OCI-LY1 (cell line): ENCODE results near the gene FAM193B.

ENCODE experiments used
- H2AFZ ChIP-seq: fragments of 200-600 bp; sonication (generic), shearing (Covaris generic); 2 replicates; pipeline ENCODE4 v1.6.0; 2014; ENCODE audit warnings: antibody characterized with exemption, mild to moderate bottlenecking, low read length
- H3F3A ChIP-seq: fragments of 200-600 bp; sonication (generic), shearing (Covaris generic); 2 replicates; pipeline ENCODE4 v1.6.0; 2014; ENCODE audit warnings: mild to moderate bottlenecking, antibody characterized with exemption, low read length, moderate library complexity; ENCODE audit not compliant: insufficient read depth
- H3K27ac ChIP-seq: fragments of 200-600 bp; sonication (generic); 2 replicates; pipeline ENCODE4 v1.5.1; 2014; ENCODE audit warnings: low read length, mixed run types, mild to moderate bottlenecking, low read depth; ENCODE audit not compliant: poor library complexity, severe bottlenecking
- H3K27me3 ChIP-seq: fragments of 200-600 bp; sonication (generic); 2 replicates; pipeline ENCODE4 v1.6.0; 2014; ENCODE audit warnings: antibody characterized with exemption, mild to moderate bottlenecking, low read length, moderate library complexity; ENCODE audit not compliant: insufficient read depth
- H3K36me3 ChIP-seq: fragments of 200-600 bp; sonication (generic); 2 replicates; pipeline ENCODE4 v1.6.1; 2014; ENCODE audit warnings: mild to moderate bottlenecking, antibody characterized with exemption, low read length, moderate library complexity, mixed read lengths; ENCODE audit not compliant: insufficient read depth
- H3K4me1 ChIP-seq: fragments of 200-600 bp; sonication (generic); 2 replicates; pipeline ENCODE4 v1.5.1; 2014; ENCODE audit warnings: mild to moderate bottlenecking, low read length, moderate library complexity; ENCODE audit not compliant: insufficient read depth, severe bottlenecking
- H3K4me2 ChIP-seq: fragments of 200-600 bp; sonication (generic), shearing (Covaris generic); 2 replicates; pipeline ENCODE4 v1.6.1; 2014; ENCODE audit warnings: low read length
- H3K4me3 ChIP-seq: fragments of 200-600 bp; sonication (generic); 2 replicates; pipeline ENCODE4 v1.5.1; 2014; ENCODE audit warnings: low read length, low read depth, mild to moderate bottlenecking, mixed read lengths; ENCODE audit not compliant: poor library complexity, severe bottlenecking
- H3K79me2 ChIP-seq: fragments of 200-600 bp; shearing (Covaris generic); 2 replicates; pipeline ENCODE4 v1.6.1; 2016; ENCODE audit warnings: mixed run types, low read length, mixed read lengths; ENCODE audit not compliant: insufficient read depth
- H3K9ac ChIP-seq: fragments of 200-600 bp; sonication (generic), shearing (Covaris generic); 2 replicates; pipeline ENCODE4 v1.6.1; 2014; ENCODE audit warnings: mild to moderate bottlenecking, low read length, mixed read lengths
- H3K9me2 ChIP-seq: fragments of 200-600 bp; sonication (generic), shearing (Covaris generic); 2 replicates; pipeline ENCODE4 v1.6.1; 2014; ENCODE audit warnings: low read depth, mild to moderate bottlenecking, low read length, mixed read lengths
- H3K9me3 ChIP-seq: fragments of 200-600 bp; shearing (Covaris generic); 2 replicates; pipeline ENCODE4 v1.6.1; 2014; ENCODE audit warnings: low read length, mixed read lengths
- H4K20me1 ChIP-seq: fragments of 200-600 bp; sonication (generic), shearing (Covaris generic); 2 replicates; pipeline ENCODE4 v1.6.0; 2016; ENCODE audit warnings: mild to moderate bottlenecking, low read length; ENCODE audit not compliant: insufficient read depth
- CTCF ChIP-seq: fragments of 200-600 bp; sonication (generic), shearing (Covaris generic); IDR thresholded peaks from 2 replicates; pipeline ENCODE4 v1.5.1; 2017; ENCODE audit warnings: mild to moderate bottlenecking, antibody characterized with exemption, low read length, moderate library complexity, mixed read lengths
- EZH2 ChIP-seq: fragments of 200-600 bp; sonication (generic), shearing (Covaris generic); IDR thresholded peaks from 2 replicates; pipeline ENCODE4 v1.8.0; 2017; ENCODE audit warnings: borderline replicate concordance, mixed run types, mild to moderate bottlenecking, antibody characterized with exemption, low read length, moderate library complexity, mixed read lengths

Gene FAM193B

GRCh38 chr5:177503351-177504085 lies 50.8 kb downstream of the FAM193B start:
- Histone ChIP-seq H3K27ac (peak overlapping the region; percentile 81), H3K79me2 (no peaks in the 10 kb centered on the region), H3K9ac (no peak overlapping the region; the same call in 1 of the 2 replicates), H4K20me1 (no peaks in the 10 kb centered on the region), H3K9me3 (no peaks in the 10 kb centered on the region), H3K9me2 (no peaks in the 10 kb centered on the region), H3K4me2 (0 out of 2 replicates have a peak overlapping the region, but pooled peaks have one; percentile 5), H3K36me3 (peaks cover 51% of the 10 kb centered on the region), H3K4me1 (peaks cover 59% of the 10 kb centered on the region), H2AFZ (no peak overlapping the region), H3F3A (peaks cover 7% of the 10 kb centered on the region; the same call in 1 of the 2 replicates), H3K4me3 (no peak overlapping the region), H3K27me3 (no peaks in the 10 kb centered on the region)
- TF ChIP-seq CTCF = no peak
- no peak for TF ChIP-seq EZH2

- H3K4me1 ChIP-seq = peaks cover 57% of the 10 kb centered on the region
- H3K9ac ChIP-seq = peak overlapping the region; percentile 37; the same call in 1 of the 2 replicates
- peaks cover 7% of the 10 kb centered on the region; the same call in 1 of the 2 replicates for H3F3A ChIP-seq
- H2AFZ ChIP-seq = no peak overlapping the region
- peak overlapping the region; percentile 81 for H3K27ac ChIP-seq
- H3K27me3 ChIP-seq = no peaks in the 10 kb centered on the region
- H3K36me3 ChIP-seq = peaks cover 44% of the 10 kb centered on the region
- H3K9me2 ChIP-seq = no peaks in the 10 kb centered on the region
- H3K4me2 ChIP-seq = peak overlapping the region; percentile 5; the same call in 1 of the 2 replicates
- H3K9me3 ChIP-seq = no peaks in the 10 kb centered on the region
- no peak for TF ChIP-seq CTCF
- TF ChIP-seq EZH2 = no peak
- no peak overlapping the region for H3K4me3 ChIP-seq
- H4K20me1 ChIP-seq = no peaks in the 10 kb centered on the region
- H3K79me2 ChIP-seq = no peaks in the 10 kb centered on the region
Observed at GRCh38 chr5:177502886-177503285, 51.5 kb downstream of the FAM193B start.

GRCh38 chr5:177501874-177502678 lies 52.3 kb downstream of the FAM193B start:
- Histone ChIP-seq H3K4me2 (peak overlapping the region; percentile 5), H3F3A (peaks cover 7% of the 10 kb centered on the region; the same call in 1 of the 2 replicates), H3K9ac (peak overlapping the region; percentile 37), H3K27ac (peak overlapping the region; percentile 81), H4K20me1 (no peaks in the 10 kb centered on the region), H3K79me2 (no peaks in the 10 kb centered on the region), H2AFZ (no peak overlapping the region), H3K9me3 (no peaks in the 10 kb centered on the region), H3K4me1 (peaks cover 49% of the 10 kb centered on the region), H3K4me3 (no peak overlapping the region), H3K27me3 (no peaks in the 10 kb centered on the region), H3K9me2 (no peaks in the 10 kb centered on the region), H3K36me3 (peaks cover 36% of the 10 kb centered on the region)
- TF ChIP-seq EZH2 (no peak), CTCF (no peak)
